Naive thymus-derived CD4-positive, alpha-beta T cell (primary cell): ENCODE data around the gene POLR2H. TPM values are rescaled to one million over a fixed set of nuclear protein-coding genes. Genes with fewer than 3 reads are reported as not detected.

Source experiments
- ATAC-seq: fragments of 150-1000 bp; cut with Tn5 transposase; 2 replicates; pipeline ENCODE4 v1.10.0; 2021; ENCODE audit warnings: mild to moderate bottlenecking, moderate library complexity
- CTCF ChIA-PET: fragments of 350-600 bp; sonication (Branson Sonifier 250); formaldehyde crosslinking; loops from one replicate; lab custom pipeline; 2021; ENCODE audit warnings: antibody characterized with exemption; lab: Charles Lee
- POLR2A ChIA-PET: fragments of 350-600 bp; sonication (Branson Sonifier 250); formaldehyde crosslinking; loops from one replicate; lab custom pipeline; 2021; ENCODE audit warnings: antibody characterized with exemption, inconsistent platforms; lab: Charles Lee
- DNase-seq, 9 donors: peaks; one replicate each; pipeline versions ENCODE4 v3.0.0 to v3.0.0-alpha.2; 2020 to 2022; ENCODE audit warnings: mixed read lengths in 1 of 9
- H3K27ac ChIP-seq: one replicate; pipeline ENCODE4 v1.7.0; 2013; ENCODE audit warnings: mild to moderate bottlenecking, low read depth, low read length, moderate library complexity
- H3K27me3 ChIP-seq, 2 donors: one replicate each; pipeline ENCODE4 v1.7.0; 2013; ENCODE audit warnings: low read length in 2 of 2, mild to moderate bottlenecking in 2 of 2, moderate library complexity in 2 of 2; ENCODE audit not compliant: control insufficient read depth in 2 of 2, insufficient read depth in 2 of 2
- H3K36me3 ChIP-seq, 3 experiments: 1 replicate in 2 of 3; 2 replicates in 1 of 3; pipeline ENCODE4 v1.7.0; 2013; ENCODE audit warnings: low read length in 3 of 3, mild to moderate bottlenecking in 3 of 3, moderate library complexity in 1 of 3; ENCODE audit not compliant: insufficient read depth in 3 of 3, control insufficient read depth in 2 of 3
- H3K4me1 ChIP-seq, 2 donors: one replicate each; pipeline ENCODE4 v1.7.0; 2013; ENCODE audit warnings: low read length in 2 of 2, mild to moderate bottlenecking in 2 of 2, moderate library complexity in 1 of 2; ENCODE audit not compliant: control insufficient read depth in 2 of 2, insufficient read depth in 2 of 2
- H3K4me3 ChIP-seq: 2 replicates; pipeline ENCODE4 v1.7.0; 2013; ENCODE audit warnings: mild to moderate bottlenecking, low read length
- H3K9me3 ChIP-seq, 3 experiments: 1 replicate in 2 of 3; 2 replicates in 1 of 3; pipeline ENCODE4 v1.7.0; 2013; ENCODE audit warnings: low read length in 3 of 3; ENCODE audit not compliant: control insufficient read depth in 2 of 3
- H3K27ac Mint-ChIP-seq, 9 donors: one replicate each; pipeline ENCODE4 v1.8.0; 2020 to 2022; ENCODE audit warnings: mixed read lengths in 9 of 9, mild to moderate bottlenecking in 8 of 9, moderate library complexity in 5 of 9, inconsistent platforms in 2 of 9
- H3K27me3 Mint-ChIP-seq, 5 donors: one replicate each; pipeline ENCODE4 v1.8.0; 2021 to 2022; ENCODE audit warnings: mixed read lengths in 5 of 5, mild to moderate bottlenecking in 1 of 5
- H3K36me3 Mint-ChIP-seq, 5 donors: one replicate each; pipeline ENCODE4 v1.8.0; 2020 to 2022; ENCODE audit warnings: mixed read lengths in 5 of 5, mild to moderate bottlenecking in 3 of 5, inconsistent platforms in 1 of 5
- H3K4me1 Mint-ChIP-seq, 7 donors: one replicate each; pipeline ENCODE4 v1.8.0; 2020 to 2022; ENCODE audit warnings: mixed read lengths in 7 of 7, mild to moderate bottlenecking in 3 of 7, inconsistent platforms in 1 of 7
- H3K4me3 Mint-ChIP-seq, 10 donors: one replicate each; pipeline ENCODE4 v1.8.0; 2020 to 2022; ENCODE audit warnings: mild to moderate bottlenecking in 10 of 10, mixed read lengths in 10 of 10, moderate library complexity in 6 of 10, inconsistent platforms in 2 of 10
- H3K9me3 Mint-ChIP-seq, 11 donors: one replicate each; pipeline ENCODE4 v1.8.0; 2020 to 2022; ENCODE audit warnings: mixed read lengths in 11 of 11, mild to moderate bottlenecking in 4 of 11, inconsistent platforms in 1 of 11, moderate library complexity in 1 of 11
- intact Hi-C, 2 donors: fragments of 100-400 bp; cut with micrococcal nuclease; formaldehyde crosslinking; loops; one replicate each; pipeline ENCODE4 v1.15.1; 2023
- polyA plus RNA-seq, 2 donors: library from polyadenylated mRNA; unstranded; fragments of 300-500 nt; fragmentation: Illumina TruSeq; gene quantifications; one replicate each; pipeline ENCODE4 v1.2.3, GENCODE V29; 2021
- total RNA-seq, 6 experiments: library from RNA in 5 of 6; stranded (reverse) in 5 of 6; gene quantifications; 1 replicate in 5 of 6; 2 replicates in 1 of 6; pipeline ENCODE4 v1.2.3 and lab custom pipeline; 2021 to 2026

POLR2H gene
- total and polyA plus RNA-seq, 7 experiments from 2014 or later = 34.9 to 112 (median 60.1) TPM

- Mint-ChIP-seq H3K4me3 (no peak overlapping the region), H3K36me3 (no peaks in the 10 kb centered on the region), H3K27me3 (peaks cover 0 to 5% (median 0%) of the 10 kb centered on the region in 5 donors), H3K4me1 (no peaks in the 10 kb centered on the region), H3K9me3 (peaks cover 0 to 2% (median 0%) of the 10 kb centered on the region in 11 donors), H3K27ac (no peak overlapping the region)
- ATAC-seq (no peak), DNase-seq (no peak)
- H3K27ac ChIP-seq = no peak overlapping the region
- intact Hi-C loops = loop anchor here (5.0 kb wide), 3 partner anchors 42 to 363 kb away; no protein-coding TSS in a partner anchor
- no peak overlapping the region for H3K4me3 ChIP-seq
- CTCF ChIA-PET = interaction anchor here (0.7 to 2.8 kb wide), 4 partner anchors 16 to 127 kb away, joined by 3 to 11 read pairs (median 4); no protein-coding TSS in a partner anchor
- H3K9me3 ChIP-seq = no peaks in the 10 kb centered on the region
- no peaks in the 10 kb centered on the region for H3K27me3 ChIP-seq
- H3K4me1 ChIP-seq = no peaks in the 10 kb centered on the region
- H3K36me3 ChIP-seq = no peaks in the 10 kb centered on the region
- POLR2A ChIA-PET = interaction anchor here (0.6 kb wide), 1 partner anchor 1323 kb away, joined by 3 read pairs; no protein-coding TSS in a partner anchor
Measured at GRCh38 chr3:184414418-184415202, 53.1 kb downstream of the POLR2H start.

GRCh38 chr3:184415203-184415490 is 53.6 kb downstream of the POLR2H start:
- H3K36me3 ChIP-seq = no peaks in the 10 kb centered on the region
- Mint-ChIP-seq H3K27ac (no peak overlapping the region), H3K36me3 (no peaks in the 10 kb centered on the region), H3K4me1 (no peaks in the 10 kb centered on the region), H3K27me3 (peaks cover 0 to 5% (median 0%) of the 10 kb centered on the region in 5 donors), H3K9me3 (peaks cover 0 to 2% (median 0%) of the 10 kb centered on the region in 11 donors), H3K4me3 (no peak overlapping the region)
- no peak overlapping the region for H3K4me3 ChIP-seq
- no peak for DNase-seq
- H3K9me3 ChIP-seq = no peaks in the 10 kb centered on the region
- ATAC-seq = no peak
- no peak overlapping the region for H3K27ac ChIP-seq
- H3K4me1 ChIP-seq = no peaks in the 10 kb centered on the region
- ChIA-PET CTCF (interaction anchor here (0.7 kb wide), 2 partner anchors 17 to 125 kb away, joined by 3 to 4 read pairs; no protein-coding TSS in a partner anchor), POLR2A (interaction anchor here (0.6 kb wide), 1 partner anchor 1323 kb away, joined by 3 read pairs; no protein-coding TSS in a partner anchor)
- H3K27me3 ChIP-seq = no peaks in the 10 kb centered on the region
- intact Hi-C loops = loop anchor here (5.0 kb wide), 3 partner anchors 43 to 362 kb away; no protein-coding TSS in a partner anchor

DNA sequence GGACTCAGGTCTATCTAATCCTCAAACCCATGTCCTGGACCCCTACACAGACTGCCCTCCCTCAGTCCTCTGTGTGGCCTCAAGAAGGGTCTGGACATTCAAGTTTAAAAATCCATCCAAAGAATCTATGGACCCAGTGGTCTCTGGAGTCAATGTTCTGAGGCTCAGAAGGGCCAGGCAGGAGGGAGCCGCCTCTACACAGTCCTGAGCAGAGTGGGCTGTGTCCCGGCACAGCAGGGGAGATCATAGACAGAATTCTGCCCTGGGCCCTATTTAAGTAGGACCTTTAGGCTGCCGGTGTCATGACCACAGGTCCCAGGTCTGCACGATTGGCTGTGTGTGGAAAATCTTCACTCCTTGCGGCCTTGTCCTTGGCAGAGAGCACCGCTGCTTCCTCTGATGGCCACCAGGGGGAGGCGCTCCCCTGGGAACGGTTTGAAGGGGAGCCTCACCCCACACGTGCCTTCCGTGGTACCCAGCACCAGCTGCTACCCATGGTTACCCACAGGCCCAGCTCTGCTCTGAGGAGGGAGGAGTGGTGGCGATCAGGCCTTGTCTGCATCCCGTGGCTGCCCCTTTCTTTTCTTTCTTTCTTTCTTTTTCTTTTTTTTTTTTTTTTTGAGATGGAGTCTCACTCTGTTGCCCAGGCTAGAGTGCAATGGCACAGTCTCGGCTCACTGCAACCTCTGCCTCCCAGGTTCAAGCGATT is 56.3 kb downstream of the POLR2H start:
- H3K36me3 ChIP-seq = no peaks in the 10 kb centered on the region
- POLR2A ChIA-PET = interaction anchor here (1.0 kb wide), 1 partner anchor 96 kb away, joined by 4 read pairs; no protein-coding TSS in a partner anchor
- H3K4me1 ChIP-seq = no peaks in the 10 kb centered on the region
- peaks cover 0 to 2% (median 0%) of the 10 kb centered on the region in 5 donors for H3K36me3 Mint-ChIP-seq
- peaks cover 0 to 2% (median 0%) of the 10 kb centered on the region in 11 donors for H3K9me3 Mint-ChIP-seq
- ATAC-seq (peak; percentile 96), DNase-seq (peak; percentile 48 to 76 (median 70))
- no peak overlapping the region for H3K4me3 Mint-ChIP-seq
- CTCF ChIA-PET = interaction anchor here (0.6 to 5.4 kb wide), 7 partner anchors 51 to 359 kb away, joined by 3 to 50 read pairs (median 4); no protein-coding TSS in a partner anchor
- no peaks in the 10 kb centered on the region for H3K27me3 ChIP-seq
- intact Hi-C loops = loop anchor here (1.0 to 5.0 kb wide), 6 partner anchors 45 to 360 kb away; no protein-coding TSS in a partner anchor
- H3K27ac ChIP-seq = no peak overlapping the region
- H3K4me3 ChIP-seq = no peak overlapping the region
- no peaks in the 10 kb centered on the region for H3K4me1 Mint-ChIP-seq
- H3K27me3 Mint-ChIP-seq = peaks cover 0 to 6% (median 2%) of the 10 kb centered on the region in 5 donors
- H3K27ac Mint-ChIP-seq = no peak overlapping the region
- H3K9me3 ChIP-seq = no peaks in the 10 kb centered on the region

Other genes starting within 250 kb of the POLR2H start
- 10 to 100 TPM; 47.2 to 87.2 (median 67.7) TPM for gene EIF2B5, start 226.4 kb upstream of the POLR2H start, total RNA-seq
- gene EIF2B5, start 226.4 kb upstream of the POLR2H start, polyA plus RNA-seq = 10 to 100 TPM; 59.7 to 74.8 TPM
- 10 to 100 TPM; 32.0 to 45.3 (median 39.4) TPM for gene DVL3, start 206.3 kb upstream of the POLR2H start, total RNA-seq
- gene DVL3, start 206.3 kb upstream of the POLR2H start, polyA plus RNA-seq = 1 to 10 TPM; 3.1 to 7.7 TPM
- 100 to 1,000 TPM; 111 to 217 (median 185) TPM for gene AP2M1, start 186.9 kb upstream of the POLR2H start, total RNA-seq
- gene AP2M1, start 186.9 kb upstream of the POLR2H start, polyA plus RNA-seq = 100 to 1,000 TPM; 217 to 261 TPM
- 100 to 1,000 TPM in 4 of 5 experiments, 10 to 100 TPM in 1; 79.3 to 153 (median 117) TPM for gene ABCF3, start 175.5 kb upstream of the POLR2H start, total RNA-seq
- 10 to 100 TPM; 47.0 to 73.5 TPM for gene ABCF3, start 175.5 kb upstream of the POLR2H start, polyA plus RNA-seq
- gene VWA5B2, start 132.1 kb upstream of the POLR2H start, total RNA-seq = not detected
- not detected for gene VWA5B2, start 132.1 kb upstream of the POLR2H start, polyA plus RNA-seq
- gene ALG3, start 112.7 kb upstream of the POLR2H start, total RNA-seq = 10 to 100 TPM; 19.4 to 51.0 (median 39.1) TPM
- gene ALG3, start 112.7 kb upstream of the POLR2H start, polyA plus RNA-seq = 10 to 100 TPM; 51.6 to 80.3 TPM
- 1 to 10 TPM in 4 of 5 experiments, under 1 TPM in 1; 0.27 to 6.6 (median 2.2) TPM for gene EEF1AKMT4, start 112.0 kb upstream of the POLR2H start, total RNA-seq
- gene EEF1AKMT4, start 112.0 kb upstream of the POLR2H start, polyA plus RNA-seq = 1 to 10 TPM; 2.4 to 4.4 TPM
- gene CAMK2N2, start 100.2 kb upstream of the POLR2H start, total RNA-seq = not detected
- gene CAMK2N2, start 100.2 kb upstream of the POLR2H start, polyA plus RNA-seq = not detected
- not detected for gene ECE2, start 85.7 kb upstream of the POLR2H start, total RNA-seq
- gene ECE2, start 85.7 kb upstream of the POLR2H start, polyA plus RNA-seq = not detected
- 100 to 1,000 TPM; 139 to 204 (median 149) TPM for gene PSMD2, start 62.5 kb upstream of the POLR2H start, total RNA-seq
- gene PSMD2, start 62.5 kb upstream of the POLR2H start, polyA plus RNA-seq = 100 to 1,000 TPM; 181 to 200 TPM
- gene EIF4G1, start 47.1 kb upstream of the POLR2H start, total RNA-seq = 100 to 1,000 TPM; 200 to 341 (median 256) TPM
- gene EIF4G1, start 47.1 kb upstream of the POLR2H start, polyA plus RNA-seq = 10 to 100 TPM; 19.1 to 59.1 TPM
- gene FAM131A, start 24.1 kb upstream of the POLR2H start, total RNA-seq = 10 to 100 TPM in 3 of 5 experiments, 1 to 10 TPM in 2; 5.7 to 13.4 (median 10.3) TPM
- 1 to 10 TPM; 2.2 to 2.5 TPM for gene FAM131A, start 24.1 kb upstream of the POLR2H start, polyA plus RNA-seq
- 1 to 10 TPM; 3.5 to 6.0 (median 5.0) TPM for gene CLCN2, start 105 bp upstream of the POLR2H start, total RNA-seq
- gene CLCN2, start 105 bp upstream of the POLR2H start, polyA plus RNA-seq = 1 to 10 TPM in 1 of 2 donors, under 1 TPM in 1; 0.91 to 1.1 TPM
- gene THPO, start 16.5 kb downstream of the POLR2H start, total RNA-seq = not detected
- gene THPO, start 16.5 kb downstream of the POLR2H start, polyA plus RNA-seq = not detected
- not detected for gene CHRD, start 18.3 kb downstream of the POLR2H start, total RNA-seq
- gene CHRD, start 18.3 kb downstream of the POLR2H start, polyA plus RNA-seq = not detected
- under 1 TPM; 0.07 to 0.49 (median 0.32) TPM for gene EPHB3, start 200.1 kb downstream of the POLR2H start, total RNA-seq
- gene EPHB3, start 200.1 kb downstream of the POLR2H start, polyA plus RNA-seq = under 1 TPM; 0.04 to 0.35 TPM